ENCODE data around the gene KRTAP10-11.
"Not testable (repeated sequence)": the region's sequence is repeated elsewhere in the genome, so short reads cannot be mapped to it uniquely, and the experiment has no call there.

DNA sequence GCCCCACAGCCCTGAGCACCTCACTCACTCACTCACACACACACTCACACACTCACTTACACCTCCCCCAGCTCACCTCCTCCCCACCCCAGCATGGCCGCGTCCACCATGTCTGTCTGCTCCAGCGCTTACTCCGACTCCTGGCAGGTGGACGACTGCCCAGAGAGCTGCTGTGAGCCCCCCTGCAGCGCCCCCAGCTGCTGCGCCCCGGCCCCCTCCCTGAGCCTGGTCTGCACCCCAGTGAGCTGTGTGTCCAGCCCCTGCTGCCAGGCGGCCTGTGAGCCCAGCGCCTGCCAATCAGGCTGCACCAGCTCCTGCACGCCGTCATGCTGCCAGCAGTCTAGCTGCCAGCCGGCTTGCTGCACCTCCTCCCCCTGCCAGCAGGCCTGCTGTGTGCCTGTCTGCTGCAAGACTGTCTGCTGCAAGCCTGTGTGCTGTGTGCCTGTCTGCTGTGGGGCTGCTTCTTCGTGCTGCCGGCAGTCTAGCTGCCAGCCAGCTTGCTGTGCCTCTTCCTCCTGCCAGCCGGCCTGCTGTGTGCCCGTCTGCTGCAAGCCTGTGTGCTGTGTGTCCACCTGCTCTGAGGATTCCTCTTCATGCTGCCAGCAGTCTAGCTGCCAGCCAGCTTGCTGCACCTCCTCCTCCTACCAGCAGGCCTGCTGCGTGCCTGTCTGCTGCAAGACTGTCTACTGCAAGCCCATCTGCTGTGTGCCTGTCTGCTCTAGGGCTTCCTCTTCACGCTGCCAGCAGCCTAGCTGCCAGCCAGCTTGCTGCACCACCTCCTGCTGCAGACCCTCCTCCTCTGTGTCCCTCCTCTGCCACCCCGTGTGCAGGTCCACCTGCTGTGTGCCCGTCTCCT is at the start of gene KRTAP10-11:
- TF ChIP-seq EZH2 (IDR thresholded peaks at IDR 0.05; ENCODE audit: borderline replicate concordance, low read length) = not testable (repeated sequence)
- TF ChIP-seq, protein P1, sequence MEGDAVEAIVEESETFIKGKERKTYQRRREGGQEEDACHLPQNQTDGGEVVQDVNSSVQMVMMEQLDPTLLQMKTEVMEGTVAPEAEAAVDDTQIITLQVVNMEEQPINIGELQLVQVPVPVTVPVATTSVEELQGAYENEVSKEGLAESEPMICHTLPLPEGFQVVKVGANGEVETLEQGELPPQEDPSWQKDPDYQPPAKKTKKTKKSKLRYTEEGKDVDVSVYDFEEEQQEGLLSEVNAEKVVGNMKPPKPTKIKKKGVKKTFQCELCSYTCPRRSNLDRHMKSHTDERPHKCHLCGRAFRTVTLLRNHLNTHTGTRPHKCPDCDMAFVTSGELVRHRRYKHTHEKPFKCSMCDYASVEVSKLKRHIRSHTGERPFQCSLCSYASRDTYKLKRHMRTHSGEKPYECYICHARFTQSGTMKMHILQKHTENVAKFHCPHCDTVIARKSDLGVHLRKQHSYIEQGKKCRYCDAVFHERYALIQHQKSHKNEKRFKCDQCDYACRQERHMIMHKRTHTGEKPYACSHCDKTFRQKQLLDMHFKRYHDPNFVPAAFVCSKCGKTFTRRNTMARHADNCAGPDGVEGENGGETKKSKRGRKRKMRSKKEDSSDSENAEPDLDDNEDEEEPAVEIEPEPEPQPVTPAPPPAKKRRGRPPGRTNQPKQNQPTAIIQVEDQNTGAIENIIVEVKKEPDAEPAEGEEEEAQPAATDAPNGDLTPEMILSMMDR (IDR thresholded peaks at IDR 0.05; ENCODE audit: low read length) = not testable (repeated sequence)

Data from OCI-LY1 (cell line).